MV-4-11 (cell line): ENCODE data around the gene NDRG3.
A peak's percentile ranks its signal among the peaks of the same experiment; 100 is the strongest.
"Not testable (repeated sequence)": the region's sequence is repeated elsewhere in the genome, so short reads cannot be mapped to it uniquely, and the experiment has no call there.

Experiments used
- DNase-seq: peaks from one replicate; lab custom pipeline; 2025; lab: John Stamatoyannopoulos, UW

Gene NDRG3

GRCh38 chr20:36760647-36761046 is 14.8 kb upstream of the NDRG3 start:
- DNase-seq, result no peak

- no peak for DNase-seq
These were observed 12.4 kb upstream of the NDRG3 start for GRCh38 chr20:36758276-36758675.

GRCh38 chr20:36756496-36756895 is 10.6 kb upstream of the NDRG3 start:
- no peak for DNase-seq

GRCh38 chr20:36754656-36755222 is 8.8 kb upstream of the NDRG3 start:
- peak; percentile 55 for DNase-seq

- no peak for DNase-seq
These were observed 6.7 kb upstream of the NDRG3 start for GRCh38 chr20:36752582-36752981.

- DNase-seq, result no peak
These were observed 510 bp downstream of the NDRG3 start for GRCh38 chr20:36745234-36745926.

- no peak for DNase-seq
These were observed 1.1 kb downstream of the NDRG3 start for GRCh38 chr20:36744764-36745191.

GRCh38 chr20:36744243-36744642 is 1.6 kb downstream of the NDRG3 start:
- no peak for DNase-seq

- no peak for DNase-seq
These were observed 3.3 kb downstream of the NDRG3 start for GRCh38 chr20:36742558-36742957.

- no peak for DNase-seq
These were observed 4.8 kb downstream of the NDRG3 start for GRCh38 chr20:36741072-36741471.

GRCh38 chr20:36737183-36737499 is 8.7 kb downstream of the NDRG3 start:
- DNase-seq, result no peak

- DNase-seq, result no peak
These were observed 9.3 kb downstream of the NDRG3 start for GRCh38 chr20:36736451-36737182.

GRCh38 chr20:36732456-36732855 is 13.4 kb downstream of the NDRG3 start:
- no peak for DNase-seq

- peak; percentile 19 for DNase-seq
These were observed 16.9 kb downstream of the NDRG3 start for GRCh38 chr20:36728986-36729385.

- no peak for DNase-seq
These were observed 19.7 kb downstream of the NDRG3 start for GRCh38 chr20:36726168-36726567.

GRCh38 chr20:36720510-36720909 is 25.4 kb downstream of the NDRG3 start:
- DNase-seq, result peak; percentile 11

- no peak for DNase-seq
These were observed 28.2 kb downstream of the NDRG3 start for GRCh38 chr20:36717657-36718056.

GRCh38 chr20:36717021-36717420 is 28.9 kb downstream of the NDRG3 start:
- no peak for DNase-seq

- no peak for DNase-seq
These were observed 33.1 kb downstream of the NDRG3 start for GRCh38 chr20:36712775-36713174.

GRCh38 chr20:36709126-36709525 is 36.8 kb downstream of the NDRG3 start:
- DNase-seq, result no peak

GRCh38 chr20:36703530-36703929 is 42.4 kb downstream of the NDRG3 start:
- no peak for DNase-seq

GRCh38 chr20:36700438-36700837 is 45.5 kb downstream of the NDRG3 start:
- no peak for DNase-seq

- not testable (repeated sequence) for DNase-seq
These were observed 50.4 kb downstream of the NDRG3 start for GRCh38 chr20:36695467-36695866.
